Measurements from ENCODE around the gene TNS4.

Gene TNS4

DNA sequence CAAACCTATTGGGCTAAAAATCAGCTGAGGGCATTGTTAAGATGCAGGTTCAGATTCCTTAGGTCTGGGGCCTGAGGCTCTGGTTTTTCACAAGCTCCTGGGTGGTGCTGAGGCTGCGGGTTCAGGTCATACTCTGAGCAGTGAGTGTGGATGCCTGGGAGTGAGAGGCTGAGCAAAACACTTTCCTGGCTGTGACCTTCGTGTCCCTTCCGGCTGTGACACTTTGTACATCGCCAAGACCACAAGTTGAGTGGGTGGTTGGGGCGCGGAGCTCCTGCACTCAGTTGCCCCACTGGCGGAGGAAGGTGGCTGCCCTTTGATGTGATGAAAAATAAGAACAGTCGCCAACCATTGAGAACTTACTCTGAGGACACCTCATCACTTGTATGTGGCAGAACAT lies 39.0 kb upstream of the TNS4 start:
- Mint-ChIP-seq H3K27ac (peak overlapping the region; percentile 99), H3K27me3 (no peaks in the 10 kb centered on the region), H3K4me1 (peaks cover 64 to 95% of the 10 kb centered on the region in 2 donors), H3K36me3 (no peaks in the 10 kb centered on the region), H3K9me3 (no peaks in the 10 kb centered on the region), H3K4me3 (no peak overlapping the region)
- ATAC-seq (replicated peaks) (no peak), DNase-seq (no peak)

DNA sequence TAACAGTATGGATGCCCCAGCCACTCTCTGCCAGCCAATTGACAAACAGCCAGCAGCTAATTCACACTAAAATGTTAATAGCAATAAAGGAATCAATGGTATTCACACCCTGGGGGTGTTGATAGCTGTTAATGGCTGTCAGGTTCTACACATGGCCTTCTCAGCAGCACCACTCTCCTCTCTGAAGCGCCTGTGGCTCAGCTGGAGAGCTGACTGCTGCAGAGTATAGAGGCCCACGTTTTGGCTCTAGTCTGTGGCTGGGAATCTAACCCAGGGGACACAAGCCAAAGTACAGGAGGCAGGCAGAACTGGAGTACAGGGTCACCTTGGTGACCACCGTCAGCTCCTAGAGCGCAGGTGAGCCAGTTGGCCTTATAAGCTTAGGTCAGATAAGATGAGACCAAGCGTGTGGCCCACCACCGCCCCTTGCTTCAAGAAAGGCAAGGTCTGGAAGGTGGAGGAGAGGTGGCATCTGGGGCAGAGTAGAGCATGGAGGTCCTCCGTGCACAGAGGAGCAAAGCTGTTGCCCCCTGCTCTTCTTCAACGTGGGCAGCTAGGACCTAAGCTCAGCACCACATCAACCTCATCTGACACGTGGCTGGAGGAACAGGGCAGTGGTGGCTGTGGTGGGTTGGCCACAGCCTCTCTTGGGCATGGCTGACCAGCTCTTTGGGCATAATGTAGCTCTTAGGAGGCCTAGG lies 38.4 kb upstream of the TNS4 start:
- Mint-ChIP-seq H3K27me3 (no peaks in the 10 kb centered on the region), H3K4me1 (peaks cover 61 to 95% of the 10 kb centered on the region in 2 donors), H3K4me3 (no peak overlapping the region), H3K36me3 (no peaks in the 10 kb centered on the region), H3K27ac (peak overlapping the region; percentile 99), H3K9me3 (no peaks in the 10 kb centered on the region)
- ATAC-seq (replicated peaks) (no peak), DNase-seq (no peak)

DNA sequence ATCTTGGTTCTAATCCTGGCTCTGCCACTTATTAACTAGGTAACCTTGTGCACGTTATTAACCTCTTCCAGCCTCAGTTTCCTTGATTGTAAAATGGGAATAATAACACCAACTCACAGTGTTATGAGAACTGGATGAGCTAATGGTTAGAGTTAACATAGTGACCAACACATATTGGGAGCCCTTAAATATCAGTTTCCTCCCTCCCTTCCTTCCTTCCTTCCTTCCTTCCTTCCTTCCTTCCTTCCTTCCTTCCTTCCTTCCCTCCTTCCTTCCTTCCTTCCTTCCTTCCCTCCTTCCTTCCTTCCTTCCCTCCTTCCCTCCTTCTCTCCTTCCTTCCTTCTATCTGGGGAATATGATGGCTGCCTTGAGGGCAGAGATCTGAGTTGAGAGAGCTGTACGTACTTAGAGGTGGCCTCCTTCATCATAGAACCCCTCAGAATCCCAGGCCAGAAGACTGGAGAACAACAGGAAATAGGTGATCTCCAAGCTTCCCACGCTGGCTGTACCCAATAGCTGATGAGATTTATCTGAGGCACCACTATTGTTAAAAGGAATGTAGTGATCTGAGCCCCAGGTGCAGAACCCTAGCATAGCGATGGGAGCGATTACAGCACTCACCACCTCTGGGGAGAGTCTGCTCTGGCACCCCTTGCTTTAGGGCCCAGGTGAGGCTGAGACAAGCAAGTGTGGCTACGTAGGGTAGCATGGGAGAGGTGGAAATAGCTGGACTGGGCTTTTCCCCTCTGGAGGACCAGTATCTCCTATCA lies 37.7 kb upstream of the TNS4 start:
- no peaks in the 10 kb centered on the region for H3K36me3 Mint-ChIP-seq
- no peaks in the 10 kb centered on the region for H3K27me3 Mint-ChIP-seq
- peak overlapping the region; percentile 82 for H3K27ac Mint-ChIP-seq
- no peaks in the 10 kb centered on the region for H3K9me3 Mint-ChIP-seq
- H3K4me3 Mint-ChIP-seq, result no peak overlapping the region
- peaks cover 65 to 99% of the 10 kb centered on the region in 2 donors for H3K4me1 Mint-ChIP-seq
- no peak for DNase-seq
- ATAC-seq (replicated peaks), result no peak

DNA sequence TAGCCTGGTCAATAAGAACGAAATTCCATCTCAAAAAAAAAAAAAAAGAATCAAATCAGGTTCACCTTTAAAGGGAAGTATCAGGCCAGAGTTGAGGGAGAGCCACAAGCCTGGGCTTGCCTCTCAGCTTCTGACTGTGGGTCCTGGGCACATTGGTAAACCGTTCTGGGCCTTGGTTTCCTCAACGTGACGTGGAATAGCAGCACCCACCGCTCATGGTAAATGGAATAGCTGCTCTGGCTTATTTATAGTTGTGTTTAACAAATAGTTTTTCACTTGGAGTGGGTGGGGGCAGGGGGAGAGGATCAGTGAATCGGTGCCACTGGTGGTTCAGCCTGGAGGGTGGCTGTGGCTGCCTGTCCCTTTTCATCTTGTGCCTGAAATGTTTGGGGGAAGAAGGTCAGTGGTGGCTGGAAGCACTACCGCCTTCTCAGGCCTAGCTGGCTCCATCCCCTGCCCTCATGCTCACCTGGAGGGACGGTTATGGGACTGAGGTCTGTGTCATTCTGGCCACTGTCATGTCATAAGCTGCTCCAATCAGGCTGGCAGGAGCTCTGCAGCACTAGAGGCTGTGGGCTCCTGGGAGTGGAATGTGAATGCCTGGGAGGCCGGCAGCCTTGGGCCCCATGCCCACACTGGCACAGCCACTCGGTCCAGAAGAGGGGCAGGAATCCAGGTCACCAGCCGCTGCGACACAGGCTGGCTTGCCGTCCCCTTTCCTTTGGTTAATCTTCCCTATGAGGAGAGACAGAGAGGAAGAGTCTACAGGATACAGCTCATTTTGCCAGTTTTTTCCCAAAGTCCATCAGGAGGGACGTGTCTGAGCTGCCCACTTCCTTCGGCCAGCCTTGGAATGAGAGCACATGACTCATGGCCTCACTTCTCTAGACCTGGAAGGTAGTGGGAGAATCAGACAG lies 36.9 kb upstream of the TNS4 start:
- Mint-ChIP-seq H3K36me3 (peaks cover 0 to 3% of the 10 kb centered on the region in 2 donors), H3K4me1 (peaks cover 69 to 99% of the 10 kb centered on the region in 2 donors), H3K27ac (peak overlapping the region; percentile 86), H3K4me3 (no peak overlapping the region), H3K27me3 (no peaks in the 10 kb centered on the region), H3K9me3 (no peaks in the 10 kb centered on the region)
- ATAC-seq (replicated peaks) (no peak), DNase-seq (no peak)

DNA sequence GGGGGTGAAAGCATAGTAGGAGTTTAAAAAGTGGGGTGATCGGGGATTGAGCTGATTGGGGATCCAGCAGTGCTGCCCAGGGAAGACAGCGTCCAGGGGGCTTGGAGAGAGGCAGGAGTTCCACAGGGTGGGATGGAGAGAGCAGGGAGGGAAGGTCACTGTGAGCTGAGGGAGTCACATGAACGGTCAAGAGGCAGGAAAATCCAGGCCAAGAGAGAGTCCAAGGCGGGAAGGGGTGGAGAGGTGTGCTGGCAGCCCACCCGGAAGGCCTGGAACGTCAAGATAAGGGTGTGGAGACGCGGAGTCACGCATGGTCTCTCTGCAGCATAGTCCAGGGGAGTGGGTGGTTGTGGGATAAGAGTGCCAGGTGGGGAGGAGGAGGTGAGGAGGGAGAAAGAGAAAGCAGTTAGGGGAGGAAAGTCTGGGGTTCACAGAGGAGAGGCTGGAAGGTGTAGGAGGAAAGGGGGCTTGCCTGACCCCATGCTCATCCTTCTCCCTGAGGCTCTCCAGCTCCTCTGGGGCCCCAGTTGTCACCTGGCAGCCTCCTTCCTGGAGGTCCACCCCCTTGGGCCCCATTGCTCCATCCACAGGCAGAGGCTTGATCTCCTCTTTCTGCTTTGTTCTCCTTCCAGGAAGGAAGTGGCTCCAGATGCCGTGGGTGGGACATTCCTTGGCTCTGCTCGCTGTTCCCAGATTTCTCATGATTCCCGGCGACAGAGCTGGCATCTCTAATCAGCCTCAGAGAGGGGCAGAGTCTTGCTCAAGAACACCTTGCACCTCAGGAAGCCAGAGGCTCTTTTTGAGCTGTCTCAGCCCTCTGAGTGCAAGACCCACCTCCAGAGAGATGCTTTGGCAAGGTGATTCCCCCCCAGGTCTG lies 35.1 kb upstream of the TNS4 start:
- no peak for DNase-seq
- ATAC-seq (replicated peaks), result no peak
- H3K36me3 Mint-ChIP-seq, result peaks cover 0 to 4% of the 10 kb centered on the region in 2 donors
- no peaks in the 10 kb centered on the region for H3K27me3 Mint-ChIP-seq
- H3K27ac Mint-ChIP-seq, result peak overlapping the region; percentile 86
- H3K4me3 Mint-ChIP-seq, result peak overlapping the region in 1 of 2 donors; percentile 7
- H3K9me3 Mint-ChIP-seq, result no peaks in the 10 kb centered on the region
- peaks cover 68 to 99% of the 10 kb centered on the region in 2 donors for H3K4me1 Mint-ChIP-seq

DNA sequence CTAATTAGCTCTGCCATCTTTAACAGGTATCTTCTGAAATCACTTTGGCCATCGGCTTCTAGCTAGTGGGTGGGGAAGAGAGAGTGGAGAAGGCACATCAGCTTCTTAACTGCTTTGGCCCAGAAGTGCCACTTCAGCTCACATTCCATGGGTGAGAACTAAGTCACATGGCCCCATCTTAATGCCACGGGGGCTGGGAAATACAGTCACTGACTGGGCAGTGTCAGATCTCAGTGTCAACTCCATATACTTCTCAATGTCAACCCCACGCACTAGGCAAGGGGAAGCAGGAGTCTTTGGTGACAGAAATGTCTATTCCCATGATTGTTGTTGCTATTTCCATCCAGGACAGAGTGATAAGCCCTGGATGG lies 34.5 kb upstream of the TNS4 start:
- ATAC-seq (replicated peaks) (no peak), DNase-seq (no peak)
- no peaks in the 10 kb centered on the region for H3K27me3 Mint-ChIP-seq
- peaks cover 66 to 99% of the 10 kb centered on the region in 2 donors for H3K4me1 Mint-ChIP-seq
- H3K36me3 Mint-ChIP-seq, result peaks cover 0 to 4% of the 10 kb centered on the region in 2 donors
- peak overlapping the region in 1 of 2 donors; percentile 7 for H3K4me3 Mint-ChIP-seq
- no peaks in the 10 kb centered on the region for H3K9me3 Mint-ChIP-seq
- H3K27ac Mint-ChIP-seq, result no peak overlapping the region

DNA sequence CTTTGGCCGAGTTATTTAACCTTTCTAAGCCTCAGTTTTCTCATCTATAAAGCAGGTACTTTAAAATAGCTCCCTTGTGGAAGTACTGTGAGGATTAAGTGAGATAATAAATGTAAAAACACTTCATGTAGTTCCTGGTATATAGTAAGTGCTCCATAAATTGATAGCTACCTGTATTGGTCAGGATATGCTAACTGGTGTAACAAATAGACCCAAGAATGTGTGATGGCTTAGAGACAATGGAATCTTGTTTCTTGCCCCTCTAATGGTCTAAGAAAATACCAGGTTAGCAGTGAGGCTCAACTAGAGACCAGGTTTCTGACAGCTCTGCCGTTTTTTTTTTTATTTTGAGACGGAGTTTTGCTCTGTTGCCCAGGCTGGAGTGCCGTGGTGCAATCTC lies 34.0 kb upstream of the TNS4 start:
- Mint-ChIP-seq H3K27ac (no peak overlapping the region), H3K36me3 (peaks cover 0 to 4% of the 10 kb centered on the region in 2 donors), H3K4me3 (no peak overlapping the region), H3K9me3 (no peaks in the 10 kb centered on the region), H3K27me3 (no peaks in the 10 kb centered on the region), H3K4me1 (peaks cover 66 to 99% of the 10 kb centered on the region in 2 donors)
- ATAC-seq (replicated peaks) (no peak), DNase-seq (no peak)

DNA sequence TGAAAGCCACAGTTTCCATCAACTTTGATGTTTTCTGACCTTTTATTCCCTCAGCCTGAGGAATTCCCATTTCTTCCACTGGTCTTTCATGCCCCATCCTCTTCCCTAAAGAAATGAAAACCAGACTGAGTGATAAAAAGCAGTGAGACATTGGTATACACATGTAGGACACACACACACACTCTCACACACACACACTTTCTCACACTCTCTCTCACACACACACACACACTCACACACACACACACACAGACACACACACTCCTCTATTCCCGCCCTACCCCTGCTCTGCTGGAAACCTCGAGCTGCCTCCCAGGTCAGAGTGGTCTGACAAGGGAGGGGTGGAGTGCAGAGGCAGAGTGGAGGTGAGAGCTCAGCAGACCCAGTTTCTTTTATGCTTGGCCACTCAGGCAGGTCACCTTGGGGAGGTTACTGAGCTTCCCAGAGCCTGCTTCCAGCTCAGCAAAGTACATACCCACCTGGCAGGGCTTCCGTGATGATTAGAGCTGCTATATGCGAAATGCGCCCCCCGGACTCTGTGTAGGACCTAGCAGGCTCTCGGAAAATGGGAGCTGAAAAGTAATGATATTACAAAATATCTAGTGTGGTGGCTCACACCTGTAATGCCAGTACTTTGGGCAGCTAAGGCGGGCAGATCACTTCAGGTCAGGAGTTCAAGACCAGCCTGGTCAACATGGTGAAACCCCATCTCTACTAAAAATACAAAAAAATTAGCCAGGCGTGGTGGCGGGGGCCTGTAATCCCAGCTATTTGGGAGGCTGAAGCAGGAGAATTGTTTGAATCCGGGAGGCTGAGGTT lies 33.2 kb upstream of the TNS4 start:
- peaks cover 0 to 4% of the 10 kb centered on the region in 2 donors for H3K36me3 Mint-ChIP-seq
- ATAC-seq (replicated peaks), result no peak
- no peaks in the 10 kb centered on the region for H3K27me3 Mint-ChIP-seq
- peaks cover 63 to 93% of the 10 kb centered on the region in 2 donors for H3K4me1 Mint-ChIP-seq
- peak overlapping the region; percentile 97 for H3K27ac Mint-ChIP-seq
- DNase-seq, result no peak
- no peaks in the 10 kb centered on the region for H3K9me3 Mint-ChIP-seq
- peak overlapping the region in 1 of 2 donors; percentile 48 for H3K4me3 Mint-ChIP-seq

DNA sequence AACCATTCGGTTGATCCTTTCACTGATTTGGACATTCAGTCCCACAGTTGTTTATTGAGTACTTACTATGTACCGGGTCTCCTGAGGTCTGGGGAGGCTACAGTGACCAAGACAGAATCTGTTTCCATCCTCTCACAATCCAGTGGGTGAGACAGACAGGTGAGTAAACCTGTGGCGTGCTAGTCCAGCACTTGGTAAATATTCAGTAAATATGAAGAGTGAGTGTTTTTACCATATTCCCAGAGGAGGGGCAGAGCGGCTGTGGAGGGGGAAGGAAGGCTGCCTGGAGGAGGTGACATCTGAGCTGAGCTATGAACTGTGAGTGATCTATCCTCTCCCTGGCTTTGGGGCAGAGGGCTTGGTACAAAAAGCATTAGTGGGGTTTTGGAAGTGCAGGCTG lies 32.5 kb upstream of the TNS4 start:
- Mint-ChIP-seq H3K27me3 (no peaks in the 10 kb centered on the region), H3K4me1 (peaks cover 60 to 86% of the 10 kb centered on the region in 2 donors), H3K27ac (peak overlapping the region; percentile 97), H3K4me3 (peak overlapping the region; percentile 61 to 67), H3K9me3 (no peaks in the 10 kb centered on the region), H3K36me3 (peaks cover 0 to 4% of the 10 kb centered on the region in 2 donors)
- ATAC-seq (replicated peaks), result peak; percentile 3 to 4
- DNase-seq, result no peak

DNA sequence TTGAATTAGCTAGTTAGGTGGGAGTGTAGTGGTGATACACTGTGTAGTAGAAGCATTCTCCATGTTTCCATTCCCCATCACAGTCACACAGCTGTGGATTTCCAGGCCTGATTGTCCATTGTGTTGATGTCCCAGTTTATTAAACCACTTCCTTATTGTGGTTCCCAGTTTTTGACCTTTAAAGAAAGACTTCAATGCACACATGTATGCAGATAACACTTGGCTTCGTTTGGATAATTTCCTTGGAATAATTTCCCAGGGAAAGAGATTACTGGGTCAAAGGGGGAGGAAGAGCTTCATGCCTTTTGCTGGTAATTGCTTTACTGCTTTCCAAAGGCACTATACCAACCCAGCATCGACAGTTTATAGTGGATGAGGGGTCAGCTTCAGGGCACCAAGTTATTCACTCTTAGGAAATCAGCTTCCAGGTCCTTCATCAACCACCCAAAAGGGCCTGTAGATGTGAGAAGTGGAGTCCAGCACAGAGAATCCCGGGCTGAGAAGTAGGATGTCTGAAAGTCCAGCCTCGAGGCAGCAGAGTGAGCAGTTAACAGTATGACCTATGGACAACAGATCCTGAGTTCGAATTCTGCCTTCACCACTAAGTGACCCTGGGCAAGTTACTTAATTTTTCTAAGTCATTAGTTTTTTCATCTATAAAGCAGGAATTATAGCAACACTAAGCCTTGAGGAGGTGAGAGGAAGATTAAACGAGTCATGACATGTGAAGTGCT lies 31.3 kb upstream of the TNS4 start:
- H3K4me1 Mint-ChIP-seq, result peaks cover 59 to 74% of the 10 kb centered on the region in 2 donors
- DNase-seq (no peak), ATAC-seq (replicated peaks) (no peak)
- H3K36me3 Mint-ChIP-seq, result peaks cover 0 to 4% of the 10 kb centered on the region in 2 donors
- H3K27me3 Mint-ChIP-seq, result no peaks in the 10 kb centered on the region
- H3K9me3 Mint-ChIP-seq, result no peaks in the 10 kb centered on the region
- H3K4me3 Mint-ChIP-seq, result no peak overlapping the region
- H3K27ac Mint-ChIP-seq, result peak overlapping the region; percentile 97

DNA sequence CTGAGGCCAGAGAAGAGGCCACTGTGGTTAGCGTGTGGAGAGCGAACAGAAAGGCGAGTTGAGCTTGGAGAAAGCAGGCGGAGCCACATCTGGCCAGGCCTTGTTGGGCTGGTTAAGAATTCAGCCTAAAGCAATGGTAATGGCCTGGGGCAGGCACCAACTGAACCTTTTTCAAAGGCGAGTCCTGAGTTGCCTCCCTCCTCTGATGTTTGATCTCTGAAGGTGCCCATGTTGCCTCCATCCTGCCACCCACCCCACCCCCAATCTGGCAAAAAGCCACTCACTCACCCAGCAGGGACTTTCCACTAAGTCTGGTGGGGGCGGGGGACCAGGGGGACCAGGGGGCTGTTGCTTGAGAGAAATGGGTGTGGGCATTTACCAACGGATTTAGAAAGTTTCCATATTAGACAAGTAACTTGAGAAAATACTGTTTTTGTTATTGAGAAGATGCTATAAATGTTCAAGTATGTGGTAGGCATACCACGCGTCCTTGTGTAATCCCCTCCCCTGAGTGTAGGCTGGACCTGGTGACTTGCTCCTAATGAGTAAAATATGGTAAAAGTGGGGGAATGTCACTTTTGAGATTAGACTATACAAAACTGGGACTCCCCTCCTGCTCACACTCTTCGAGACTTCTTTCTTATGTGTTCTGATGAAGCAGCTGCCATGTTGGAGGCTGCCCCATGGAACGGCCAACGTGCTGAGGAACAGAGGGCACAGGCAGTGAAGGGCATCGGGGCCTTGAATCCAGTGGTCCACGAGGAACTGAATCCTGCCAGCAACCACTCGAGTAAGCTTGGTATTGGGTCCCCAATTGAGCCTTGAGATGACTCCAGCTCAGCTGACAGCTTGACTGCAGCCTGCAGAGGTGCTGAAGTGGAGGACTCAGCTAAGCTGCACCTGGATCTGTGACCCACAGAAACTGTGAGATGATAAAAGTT lies 29.9 kb upstream of the TNS4 start:
- H3K27ac Mint-ChIP-seq, result peak overlapping the region; percentile 97
- H3K36me3 Mint-ChIP-seq, result peaks cover 0 to 4% of the 10 kb centered on the region in 2 donors
- peak; percentile 62 for DNase-seq
- peak; percentile 73 to 75 for ATAC-seq (replicated peaks)
- no peaks in the 10 kb centered on the region for H3K9me3 Mint-ChIP-seq
- peak overlapping the region; percentile 33 to 44 for H3K4me3 Mint-ChIP-seq
- H3K27me3 Mint-ChIP-seq, result no peaks in the 10 kb centered on the region
- peaks cover 47 to 61% of the 10 kb centered on the region in 2 donors for H3K4me1 Mint-ChIP-seq
